Measurements from ENCODE around the gene MSH3.
A peak's percentile ranks its signal among the peaks of the same experiment; 100 is the strongest.
"Not testable (repeated sequence)": the region's sequence is repeated elsewhere in the genome, so short reads cannot be mapped to it uniquely, and the experiment has no call there.

Gene MSH3

DNA sequence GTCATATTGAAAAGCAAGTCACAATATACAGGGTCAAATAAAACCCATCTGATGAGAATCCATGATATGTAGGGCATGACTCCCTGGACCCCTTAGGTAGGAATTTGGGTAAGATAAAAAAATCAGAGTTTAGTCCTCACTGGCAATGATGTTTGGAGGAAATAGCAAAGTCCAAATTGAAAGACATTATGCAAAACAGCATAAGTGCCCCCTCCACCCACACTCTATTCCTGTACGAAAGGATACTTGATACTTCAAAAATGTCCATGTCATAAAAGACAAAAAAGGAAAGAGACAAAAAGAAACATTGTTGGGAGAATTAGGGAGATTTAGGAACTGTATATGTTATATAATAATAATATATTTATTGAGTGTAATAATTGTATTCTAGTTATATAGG is 209.7 kb downstream of the MSH3 start:
- DNase-seq, result no peak

DNA sequence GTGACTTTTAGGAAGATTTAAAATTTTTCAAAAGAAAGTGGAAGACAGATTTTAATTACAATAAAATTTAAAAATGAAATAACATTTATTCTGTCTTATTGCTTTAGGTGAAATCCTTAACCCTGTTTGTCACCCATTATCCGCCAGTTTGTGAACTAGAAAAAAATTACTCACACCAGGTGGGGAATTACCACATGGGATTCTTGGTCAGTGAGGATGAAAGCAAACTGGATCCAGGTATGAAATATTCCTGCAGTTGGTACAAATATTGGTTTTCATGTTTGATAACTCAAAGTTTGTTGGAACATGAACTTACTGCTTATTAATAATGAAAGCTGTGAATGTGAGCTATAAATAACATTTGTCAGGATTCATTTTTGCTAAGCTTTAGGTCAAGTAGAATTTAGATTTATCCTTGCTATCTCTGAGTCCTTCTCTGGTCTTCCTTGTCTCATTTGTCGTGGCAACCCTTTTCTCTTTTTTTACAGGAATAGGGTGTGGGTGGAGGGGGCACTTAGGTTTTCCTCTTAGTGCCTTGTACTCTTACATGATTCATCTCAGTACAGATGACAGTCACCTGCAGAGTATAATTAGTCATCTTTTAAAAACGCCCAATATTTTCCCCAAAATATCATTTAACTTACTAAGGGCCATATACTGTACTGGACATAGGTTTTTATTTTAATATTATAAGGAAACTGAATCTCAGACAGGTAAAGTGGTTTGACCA is 210.4 kb downstream of the MSH3 start:
- DNase-seq, result no peak

DNA sequence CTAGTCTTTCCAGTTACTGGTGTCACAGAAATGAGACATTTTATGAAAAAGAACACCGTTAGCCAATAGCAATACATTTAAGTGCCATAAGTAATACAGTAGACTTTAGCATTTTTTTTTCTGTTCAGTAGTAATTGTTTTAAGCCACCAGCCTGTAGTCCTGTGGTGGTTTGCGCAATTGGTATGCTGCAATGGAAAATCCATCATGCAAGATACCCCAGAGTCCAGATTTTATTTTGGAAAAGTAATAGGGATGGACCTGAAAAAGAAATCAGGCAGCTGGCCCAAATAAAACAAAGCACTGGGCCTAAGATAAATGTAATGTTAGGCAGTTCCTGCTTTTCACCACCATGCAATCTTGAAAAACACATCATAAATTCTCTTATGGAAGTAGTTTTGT is 211.1 kb downstream of the MSH3 start:
- DNase-seq, result no peak

DNA sequence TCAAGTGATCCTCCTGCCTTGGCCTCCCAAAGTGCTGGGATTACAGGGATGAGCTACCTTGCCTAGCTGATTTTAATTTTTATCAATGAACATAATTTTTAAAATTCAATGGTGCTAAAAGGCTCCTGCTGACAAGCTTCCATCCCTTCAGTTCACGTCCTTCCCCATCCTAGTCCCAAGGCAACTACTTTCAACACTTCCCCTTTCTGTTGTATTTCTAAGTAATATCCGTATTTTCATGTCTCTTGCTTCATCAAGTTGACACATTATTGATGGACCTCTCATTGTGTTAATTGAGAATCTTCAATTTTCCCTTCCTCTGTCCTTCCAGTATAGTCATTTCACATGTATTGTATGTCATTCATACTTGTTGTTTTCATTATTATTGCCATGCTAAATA is 211.9 kb downstream of the MSH3 start:
- DNase-seq, result no peak

DNA sequence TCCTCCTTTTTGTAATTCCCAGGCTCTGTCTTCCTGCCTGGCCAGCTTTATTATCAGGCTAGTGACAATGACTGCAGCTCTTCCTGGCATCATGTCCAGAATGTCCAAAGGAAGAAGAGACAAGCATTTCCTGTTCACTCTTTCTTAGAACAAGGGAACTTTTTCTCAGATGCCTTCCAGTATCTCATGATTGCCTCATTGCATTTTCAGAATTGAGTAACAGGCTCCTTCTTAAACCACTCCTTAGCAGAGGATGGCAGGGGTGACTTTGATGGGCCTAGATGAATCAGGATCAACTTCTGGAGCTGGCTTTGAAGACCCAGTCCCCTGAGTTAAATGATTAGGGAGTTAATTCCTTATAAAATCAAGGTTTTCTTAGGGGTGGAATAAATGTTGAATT is 212.8 kb downstream of the MSH3 start:
- no peak for DNase-seq

DNA sequence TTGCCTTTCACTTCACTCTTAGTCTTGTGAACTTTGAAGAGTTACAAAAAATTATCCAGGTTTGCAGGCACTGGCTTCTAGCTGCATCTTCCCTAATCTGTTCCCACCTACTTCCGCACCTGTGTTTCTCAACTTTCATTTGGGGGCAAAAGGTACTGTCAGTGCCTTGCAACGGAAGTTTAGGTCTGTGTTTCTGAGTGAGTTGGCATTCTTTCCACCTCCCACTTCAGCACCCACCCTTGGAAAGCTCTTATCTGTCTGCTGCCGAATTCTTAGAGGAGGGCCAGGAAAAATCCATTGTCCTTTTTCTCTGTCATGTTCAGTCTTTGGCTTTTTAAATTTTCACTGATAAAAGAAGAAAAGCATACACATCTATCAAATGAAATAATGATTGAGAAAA is 216.0 kb downstream of the MSH3 start:
- no peak for DNase-seq

DNA sequence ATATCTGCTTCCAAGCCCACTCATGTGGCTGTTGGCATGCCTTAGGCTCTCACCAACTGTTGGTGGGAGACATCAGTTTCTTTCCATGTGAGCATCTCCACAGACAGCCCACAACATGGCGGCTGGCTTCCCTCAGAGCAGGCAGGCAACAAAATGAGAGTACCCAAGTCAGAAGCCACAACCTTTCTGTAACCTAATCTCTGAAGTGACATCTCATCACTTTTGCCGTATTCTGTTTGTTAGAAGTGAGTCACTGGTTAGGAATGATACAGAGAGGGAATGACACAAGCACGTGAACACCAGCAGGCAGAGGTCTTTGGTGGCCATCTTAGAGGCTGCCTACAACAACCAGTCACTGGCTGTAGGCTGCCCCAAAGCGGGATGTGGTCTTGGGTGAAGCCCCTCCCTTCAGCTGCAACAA is 217.1 kb downstream of the MSH3 start:
- DNase-seq, result peak; percentile 70

DNA sequence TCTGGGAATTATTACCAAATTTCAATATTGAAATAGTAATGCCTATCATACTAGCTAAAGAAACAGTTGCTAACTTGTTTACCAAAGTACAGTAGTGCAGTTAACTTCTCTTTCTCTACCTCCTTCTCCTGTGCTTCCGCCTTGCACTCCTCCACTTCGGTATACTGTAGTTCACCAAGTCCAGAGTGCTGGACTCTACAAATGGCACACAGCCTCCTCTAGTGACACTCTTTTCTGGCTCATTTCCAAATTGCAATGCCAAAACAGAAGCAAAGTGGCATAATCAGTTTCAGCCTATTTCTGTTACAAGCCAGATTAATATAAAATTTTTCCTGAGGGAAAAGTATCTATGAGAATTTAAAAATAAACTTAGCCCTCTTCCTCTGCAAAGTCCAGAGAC is 219.7 kb downstream of the MSH3 start:
- no peak for DNase-seq

DNA sequence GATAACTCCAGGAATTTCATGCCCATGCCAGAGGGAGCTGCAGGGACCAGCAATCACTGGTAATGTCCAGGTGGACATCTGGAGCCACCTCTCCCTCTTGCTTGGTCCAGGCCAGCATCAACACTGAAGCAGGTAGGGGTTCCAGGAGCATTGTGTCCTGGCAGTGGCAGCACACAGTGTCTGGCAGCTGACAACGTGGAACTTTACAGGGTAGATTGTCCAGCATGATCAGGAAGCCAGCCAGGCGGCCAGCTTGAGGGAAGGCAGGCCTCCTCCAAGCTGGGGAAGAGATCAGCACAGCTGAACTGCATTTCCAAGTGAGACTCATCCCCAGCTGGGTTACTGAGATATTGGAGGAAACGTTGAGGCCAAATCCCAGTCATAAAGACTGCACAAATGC is 223.1 kb downstream of the MSH3 start:
- DNase-seq, result no peak

DNA sequence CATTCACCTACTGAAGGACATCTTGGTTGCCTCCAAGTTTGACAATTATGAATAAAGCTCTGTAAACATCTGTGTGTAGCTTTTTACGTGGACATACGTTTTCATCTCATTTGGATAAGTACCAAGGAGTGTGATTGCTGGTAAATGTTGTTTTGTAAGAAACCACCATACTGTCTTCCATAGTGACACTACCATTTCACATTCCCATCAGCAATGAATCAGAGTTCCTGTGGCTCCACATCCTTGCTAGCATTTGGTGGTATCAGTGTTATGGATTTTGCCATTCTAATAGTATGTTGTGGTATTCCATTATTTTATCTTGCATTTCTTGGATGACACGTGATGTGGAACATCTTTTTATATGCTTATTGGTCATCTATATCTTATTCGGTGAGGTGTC is 227.3 kb downstream of the MSH3 start:
- DNase-seq, result no peak

DNA sequence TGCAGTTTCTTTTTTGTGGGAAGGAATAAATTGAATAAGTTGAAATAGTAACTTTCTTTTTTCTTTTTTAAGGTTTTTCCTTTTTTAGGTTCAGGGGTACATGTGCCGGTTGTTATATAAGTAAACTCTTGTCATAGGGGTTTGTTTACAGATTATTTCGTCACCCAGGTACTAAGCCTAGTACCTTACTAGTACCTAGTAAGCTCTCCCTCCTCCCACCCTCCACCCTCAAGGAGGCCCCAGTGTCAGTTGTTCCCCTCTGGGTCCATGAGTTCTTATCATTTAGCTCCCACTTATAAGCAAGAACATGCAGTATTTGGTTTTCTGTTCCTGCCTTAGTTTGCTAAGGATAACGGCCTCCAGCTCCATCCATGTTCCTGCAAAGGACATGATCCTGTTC is 228.9 kb downstream of the MSH3 start:
- not testable (repeated sequence) for DNase-seq

DNA sequence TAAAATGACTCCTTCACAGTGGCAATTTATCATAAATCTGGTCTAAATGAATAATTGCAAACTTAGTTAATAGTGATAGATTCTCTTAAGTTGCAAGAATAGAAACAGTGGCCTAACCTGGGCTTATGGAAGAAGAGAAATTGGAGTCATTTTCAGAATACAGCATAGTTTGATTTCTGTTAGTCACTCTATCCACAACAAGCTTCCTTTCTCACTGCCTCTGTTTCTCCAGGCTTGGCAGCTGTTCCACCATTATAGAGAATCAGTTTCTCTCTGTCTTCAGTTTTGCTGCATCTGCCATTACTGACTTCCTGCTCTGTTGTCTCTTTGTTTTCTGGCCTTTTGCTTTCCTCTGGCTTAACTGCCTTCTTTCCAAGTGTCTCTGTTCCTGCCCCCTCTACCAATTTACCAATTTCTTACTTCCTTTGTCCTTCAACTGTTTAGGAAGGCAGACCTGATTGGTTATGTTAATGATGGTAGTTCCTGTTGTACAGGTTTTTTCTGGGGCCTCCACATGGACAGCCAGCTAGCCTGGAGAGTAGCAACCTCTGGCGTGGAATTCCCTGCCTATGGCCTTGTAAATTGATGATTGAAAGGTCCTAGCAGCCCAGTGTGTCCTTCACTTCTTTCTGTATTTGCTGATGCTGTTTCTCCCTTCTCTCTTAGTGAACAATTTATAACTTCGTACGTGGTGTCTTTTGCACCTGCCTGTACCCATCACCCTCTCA is 229.8 kb downstream of the MSH3 start:
- DNase-seq, result no peak

DNA sequence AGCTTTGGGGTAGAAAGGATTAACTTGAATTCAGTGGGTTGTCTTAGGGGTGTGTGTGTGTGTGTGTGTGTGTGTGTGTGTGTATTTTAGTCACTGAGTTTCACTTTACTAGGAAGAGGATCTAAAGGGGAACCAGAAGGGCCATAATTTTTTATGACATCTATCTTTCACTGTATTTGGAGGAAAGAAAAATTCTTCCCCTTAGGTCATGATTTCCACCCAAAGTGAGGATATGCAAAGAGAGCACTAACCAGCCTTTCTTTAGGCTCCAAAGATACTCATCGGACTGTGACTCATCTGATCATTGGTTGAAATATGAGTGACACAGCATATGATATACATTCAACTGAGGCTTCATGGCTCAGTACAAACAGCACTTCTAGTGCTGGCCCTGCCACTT is 230.5 kb downstream of the MSH3 start:
- DNase-seq, result no peak

DNA sequence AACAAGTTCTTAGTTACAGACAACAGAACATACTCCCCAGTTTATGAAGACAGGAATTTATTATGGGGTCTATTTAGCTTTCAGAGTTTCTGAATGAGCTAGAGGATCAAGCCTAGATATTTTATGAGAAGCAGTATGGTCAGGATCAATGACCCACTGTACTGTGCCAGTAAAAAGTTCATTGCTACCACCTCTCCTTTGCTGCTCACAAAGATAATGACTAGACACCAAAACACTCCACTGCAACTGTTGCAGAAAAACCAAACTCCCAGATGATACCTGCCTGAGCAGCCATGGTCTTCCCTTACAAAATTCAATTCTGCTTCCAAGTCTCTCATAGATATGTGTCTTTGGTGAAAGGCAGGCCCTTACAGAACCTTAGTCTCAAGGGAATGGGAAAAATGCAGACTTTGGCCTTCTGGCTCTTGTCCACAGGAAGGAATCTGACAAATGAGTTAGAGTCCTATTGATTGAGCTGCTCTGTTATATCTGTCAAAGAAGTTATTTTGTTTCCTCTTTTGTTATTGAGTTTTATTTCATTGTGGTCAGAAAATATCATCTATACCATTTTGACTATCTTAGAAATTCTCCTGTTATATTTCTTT is 231.0 kb downstream of the MSH3 start:
- DNase-seq, result no peak

DNA sequence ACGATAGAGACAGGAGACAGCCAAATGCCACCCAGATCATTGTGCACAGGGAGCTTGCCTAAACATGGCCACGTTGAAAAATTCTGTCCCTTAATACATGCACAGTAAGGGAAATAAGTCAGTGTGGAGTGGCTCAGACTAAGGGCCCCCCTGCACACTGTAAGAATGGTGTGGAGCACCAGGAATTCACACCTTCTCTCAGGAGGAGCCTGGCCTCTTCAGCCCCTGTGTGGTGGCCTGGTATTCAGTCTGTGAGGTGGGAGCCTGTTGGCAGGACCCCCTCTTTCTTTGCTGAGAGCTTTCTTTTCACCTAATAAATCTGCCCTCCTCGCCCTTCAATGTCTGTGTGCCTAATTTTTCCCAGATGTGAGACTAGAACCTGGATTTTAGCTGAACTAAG is 239.6 kb downstream of the MSH3 start:
- no peak for DNase-seq

DNA sequence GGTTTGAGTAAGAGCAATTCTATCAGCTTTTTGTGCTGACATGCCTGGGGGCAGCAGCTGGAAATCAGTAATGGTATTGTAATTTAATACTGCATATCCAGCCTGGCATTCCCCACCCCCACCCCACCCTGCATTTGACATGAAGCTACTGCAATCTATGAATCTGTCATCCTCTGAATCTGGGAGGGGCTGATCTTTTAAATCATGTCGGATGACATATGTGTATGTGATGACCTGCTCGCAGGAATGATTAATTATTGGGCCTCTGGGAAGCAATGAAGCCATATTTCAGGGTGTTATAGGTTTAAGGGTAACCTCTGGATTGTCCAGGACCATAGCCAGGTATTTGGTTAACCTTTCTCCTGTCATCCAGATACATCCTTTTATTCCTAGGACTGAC is 241.1 kb downstream of the MSH3 start:
- DNase-seq, result no peak

DNA sequence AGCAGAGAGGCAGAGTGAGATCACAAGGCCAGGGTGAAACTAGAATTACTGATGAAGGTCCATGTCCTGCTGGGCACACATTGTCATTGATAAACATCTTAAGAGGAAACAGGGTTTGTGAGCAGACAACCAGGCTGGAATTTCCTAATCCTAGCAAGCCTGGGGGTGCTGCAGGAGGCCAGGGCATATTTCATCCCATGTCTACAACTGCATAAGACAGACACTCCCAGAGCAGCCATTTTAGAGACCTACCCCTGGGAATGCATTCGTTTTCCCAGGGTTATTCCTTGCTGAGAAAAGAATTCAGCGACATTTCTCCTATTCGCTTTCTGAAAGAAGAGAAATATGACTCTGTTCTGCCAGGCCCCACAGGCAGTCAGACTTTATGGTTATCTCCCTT is 248.2 kb downstream of the MSH3 start:
- not testable (repeated sequence) for DNase-seq

DNA sequence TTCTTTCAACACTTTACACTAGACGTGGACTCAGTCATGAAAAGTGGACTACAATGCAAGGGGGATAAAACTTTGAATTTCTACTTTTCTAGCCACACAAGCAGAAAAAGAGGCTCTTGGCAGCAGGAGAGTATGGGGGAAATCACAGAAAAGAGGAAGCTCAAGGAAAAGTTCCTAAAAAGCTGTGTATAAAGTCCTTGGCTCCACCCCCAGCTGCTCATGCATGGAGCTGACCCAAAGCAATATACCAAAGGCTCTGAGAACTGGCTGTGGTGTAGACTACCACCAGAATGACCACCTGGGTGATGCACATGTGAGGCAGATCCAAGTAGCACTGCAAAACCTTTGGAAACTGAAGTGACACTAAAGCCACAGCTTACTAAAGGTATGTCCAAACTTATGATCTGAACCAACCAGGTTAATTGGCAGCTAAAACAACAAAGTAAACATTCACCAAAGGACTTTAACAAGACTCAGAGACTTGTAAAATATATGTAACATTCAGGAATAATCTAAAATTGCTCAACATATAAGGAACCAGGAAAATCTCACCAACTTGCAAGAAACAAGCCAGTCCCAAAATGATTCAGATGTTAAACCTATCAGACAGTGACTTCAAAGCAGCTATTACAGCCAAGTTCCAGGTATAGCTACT is 250.2 kb downstream of the MSH3 start:
- no peak for DNase-seq

DNA sequence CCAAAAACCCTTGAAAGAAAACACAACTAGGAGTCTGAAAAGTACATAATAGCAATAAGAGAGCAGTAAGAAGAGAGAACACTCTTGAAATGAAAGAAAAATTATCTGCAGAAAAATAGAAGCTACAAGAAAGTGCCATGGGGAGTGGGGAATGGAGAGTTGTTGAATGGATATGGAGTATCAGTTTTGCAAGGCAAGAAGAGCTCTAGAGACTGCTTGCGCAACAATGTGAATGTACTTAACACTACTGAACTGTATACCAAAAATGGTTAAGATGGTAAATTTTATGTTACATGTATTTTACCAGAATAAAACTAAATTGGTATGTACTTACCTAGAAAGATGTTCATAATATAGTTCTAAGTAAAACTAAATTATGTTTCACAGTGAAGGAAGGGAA is 251.0 kb downstream of the MSH3 start:
- DNase-seq, result no peak

DNA sequence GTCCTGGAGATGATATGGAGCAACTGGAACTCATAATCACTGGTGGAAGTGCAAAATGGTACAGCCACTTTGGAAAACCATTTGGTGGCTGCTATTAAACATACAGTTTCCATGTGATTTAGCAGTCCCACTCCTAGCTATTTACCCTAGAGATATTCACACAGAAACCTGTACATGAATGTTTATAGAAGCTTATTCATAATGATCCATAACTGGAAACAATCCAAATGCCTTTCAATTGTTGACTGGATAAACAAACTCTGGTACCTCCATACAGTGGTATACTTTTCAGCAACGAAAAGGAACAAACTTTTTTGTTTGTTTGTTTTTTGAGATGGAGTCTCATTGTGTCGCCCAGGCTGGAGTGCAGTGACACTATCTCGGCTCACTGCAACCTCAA is 258.0 kb downstream of the MSH3 start:
- no peak for DNase-seq

DNA sequence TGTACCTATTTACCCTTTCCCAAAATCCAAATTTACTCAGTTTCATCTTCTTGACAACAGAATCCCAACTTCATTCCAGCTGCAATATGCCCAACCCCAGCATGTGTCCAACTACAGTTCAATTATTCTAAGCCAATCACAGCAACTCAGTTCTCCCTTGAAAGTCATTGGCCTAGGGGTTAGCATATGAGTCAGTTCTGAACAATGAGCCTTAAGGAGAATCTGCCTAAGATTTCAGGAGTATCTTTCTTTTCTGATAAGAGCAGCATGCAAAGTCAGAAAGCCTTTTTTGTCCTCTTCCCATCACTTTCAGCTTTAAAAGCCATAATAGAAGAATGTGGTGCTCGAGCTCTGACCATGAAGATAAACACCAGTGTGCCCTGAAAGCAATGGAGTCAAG is 261.3 kb downstream of the MSH3 start:
- DNase-seq, result no peak

DNA sequence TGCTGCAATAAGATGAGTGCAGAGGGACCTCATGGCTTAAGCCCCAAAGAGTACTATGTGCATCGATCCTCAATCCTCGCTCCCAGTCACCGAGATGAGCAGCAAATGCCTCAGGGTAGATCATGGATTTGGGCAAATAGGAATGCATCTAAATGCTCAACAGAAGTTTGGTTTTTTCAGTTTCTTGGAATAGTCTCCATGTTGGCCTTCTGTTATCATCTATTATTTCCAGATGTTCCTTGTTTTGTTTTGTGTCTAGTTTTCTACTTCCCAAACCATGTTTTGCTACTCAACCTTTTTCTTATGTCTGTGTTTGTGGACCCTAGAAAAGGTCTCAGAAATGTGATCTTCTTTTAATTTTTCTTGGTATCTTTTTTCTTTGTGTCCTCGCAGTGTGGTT is 262.2 kb downstream of the MSH3 start:
- DNase-seq, result no peak

DNA sequence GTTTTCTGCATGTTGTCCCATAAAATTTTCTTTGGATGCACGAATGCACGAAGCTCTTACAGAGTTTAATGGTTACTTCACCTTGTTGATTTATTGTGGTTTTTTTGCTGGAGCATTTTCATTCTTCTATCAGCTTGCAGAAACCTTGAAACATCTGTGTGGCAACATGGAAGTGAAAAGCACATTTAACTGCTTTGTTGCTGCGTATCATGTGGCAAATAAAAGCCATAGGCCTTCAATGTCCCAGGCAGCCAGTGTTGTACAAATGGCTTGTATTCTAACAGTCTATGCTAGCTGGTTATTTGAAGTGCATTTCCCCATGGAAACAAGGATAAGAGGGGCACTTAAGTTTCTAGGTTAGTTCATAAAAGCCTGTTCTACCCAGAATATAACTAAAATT is 263.2 kb downstream of the MSH3 start:
- DNase-seq, result no peak

DNA sequence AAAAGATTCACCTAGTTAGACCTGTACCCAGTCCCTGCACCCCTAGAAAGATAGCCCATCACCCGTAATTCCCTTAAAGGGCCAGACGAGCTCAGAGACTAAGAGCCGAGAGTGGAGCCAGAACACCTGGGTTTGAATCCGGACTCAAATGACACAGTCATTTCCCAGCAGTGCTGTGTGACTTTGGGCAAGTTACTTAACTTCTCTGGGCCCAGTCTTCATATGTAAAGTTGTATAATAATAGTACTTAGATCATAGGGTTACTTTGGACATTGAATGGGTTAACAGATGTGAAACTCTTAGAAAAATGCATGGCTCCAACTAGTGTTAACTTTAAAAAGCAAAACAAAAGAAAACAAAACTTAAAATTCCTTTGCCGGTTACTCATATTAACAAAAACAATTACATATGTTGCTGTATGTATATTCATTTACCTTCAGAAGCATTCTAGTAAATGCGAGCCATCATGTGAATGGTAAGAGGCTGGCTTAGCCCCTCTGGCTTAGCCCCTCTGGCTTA is 265.3 kb downstream of the MSH3 start:
- no peak for DNase-seq

Data from stimulated activated CD8-positive, alpha-beta memory T cell treated with anti-CD3 and anti-CD28 coated beads, Interleukin-4, amount 100 ng/mL, for 48 hours (primary cell).